Measurements from ENCODE around the gene NANOS3. TPM values are rescaled to one million over a fixed set of nuclear protein-coding genes. Genes with fewer than 3 reads are reported as not detected.

Gene NANOS3
- total and polyA plus RNA-seq, 9 of the 15 experiments (the other 6 are each of a cell fraction or from before 2014, with no cell fraction given) = not detected

GRCh38 chr19:13841086-13841961, 35.6 kb upstream of the NANOS3 start (continued):
- TF ChIP-seq CREB5 (CRISPR knock-in tag; IDR thresholded peaks at IDR 0.05) (no peak), ILF3 (IDR thresholded peaks at IDR 0.05; ENCODE audit: borderline replicate concordance) (no peak), MXD1 (CRISPR knock-in tag; IDR thresholded peaks at IDR 0.05; ENCODE audit: borderline replicate concordance, poor library complexity, severe bottlenecking) (no peak), L3MBTL2 (IDR thresholded peaks at IDR 0.05) (peak; percentile 32; the same call in 1 of the 2 replicates), ZNF232 (CRISPR knock-in tag; IDR thresholded peaks at IDR 0.05) (no peak), IRF9 (tag; IDR thresholded peaks at IDR 0.05) (no peak), GTF2F1 (IDR thresholded peaks at IDR 0.05; ENCODE audit: low read depth, low read length) (no peak), FOXK1 (CRISPR knock-in tag; IDR thresholded peaks at IDR 0.05; ENCODE audit: borderline replicate concordance) (no peak), PURB (CRISPR knock-in tag; IDR thresholded peaks at IDR 0.05; ENCODE audit: low read depth) (no peak), KDM2B (CRISPR knock-in tag; IDR thresholded peaks at IDR 0.05) (no peak), HES1 (IDR thresholded peaks at IDR 0.05; ENCODE audit: low read depth) (no peak), CEBPG (CRISPR knock-in tag; IDR thresholded peaks at IDR 0.05) (no peak), CEBPG (tag; conservative IDR thresholded peaks at IDR 0.05 in 1 of 2, IDR thresholded peaks at IDR 0.05 in 1 of 2) (no peak), PHB (CRISPR knock-in tag; IDR thresholded peaks at IDR 0.05) (no peak), POLR3G (IDR thresholded peaks at IDR 0.05; ENCODE audit: extremely low read depth, insufficient read length, insufficient replicate concordance) (no peak), SIN3A (IDR thresholded peaks at IDR 0.05; ENCODE audit: borderline replicate concordance in 2 of 2, control insufficient read depth in 1 of 2, low read depth in 2 of 2, low read length in 2 of 2) (no peak), SMARCC2 (IDR thresholded peaks at IDR 0.05; ENCODE audit: low read depth) (no peak), HMG20B (CRISPR knock-in tag; IDR thresholded peaks at IDR 0.05) (no peak)
